ENCODE measurements around the gene TRAK1.

The TRAK1 gene

DNA sequence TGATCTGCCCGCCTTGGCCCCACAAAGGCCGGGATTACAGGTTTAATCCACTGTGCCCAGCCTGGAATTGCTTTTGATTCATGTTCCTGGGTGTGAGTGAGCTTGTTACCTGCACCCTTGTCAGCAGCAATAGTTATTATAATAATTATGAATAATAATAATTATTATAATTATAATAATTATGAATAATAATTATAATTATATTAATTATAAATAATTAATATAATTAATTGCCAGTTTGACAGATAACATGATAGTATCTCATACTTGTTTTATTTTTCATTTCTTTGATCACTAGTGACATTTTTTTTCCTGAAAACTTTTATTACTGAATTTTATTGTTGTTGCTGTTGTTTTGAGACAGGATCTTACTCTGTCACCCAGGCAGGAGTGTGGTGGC, 21.1 kb upstream of the TRAK1 start:
- DNase-seq = no peak

DNA sequence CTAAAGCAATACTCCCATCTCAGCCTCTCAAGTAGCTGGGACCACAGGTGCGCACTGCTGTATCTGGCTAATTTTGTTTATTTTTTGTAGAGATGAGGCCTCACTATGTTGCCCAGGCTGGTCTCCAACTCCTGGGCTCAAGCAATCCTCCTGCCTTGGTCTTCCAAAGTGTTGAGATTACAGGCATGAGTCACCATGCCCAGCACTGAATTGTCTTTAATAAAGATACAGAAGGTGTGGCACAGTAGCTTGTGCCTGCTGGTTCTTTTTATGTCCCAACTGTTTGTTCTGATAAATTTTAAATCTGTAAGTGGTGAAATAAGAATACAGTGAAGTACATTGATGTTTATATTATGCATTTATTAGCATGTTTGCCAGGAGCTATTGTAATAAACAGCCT, 20.6 kb upstream of the TRAK1 start:
- DNase-seq = no peak

DNA sequence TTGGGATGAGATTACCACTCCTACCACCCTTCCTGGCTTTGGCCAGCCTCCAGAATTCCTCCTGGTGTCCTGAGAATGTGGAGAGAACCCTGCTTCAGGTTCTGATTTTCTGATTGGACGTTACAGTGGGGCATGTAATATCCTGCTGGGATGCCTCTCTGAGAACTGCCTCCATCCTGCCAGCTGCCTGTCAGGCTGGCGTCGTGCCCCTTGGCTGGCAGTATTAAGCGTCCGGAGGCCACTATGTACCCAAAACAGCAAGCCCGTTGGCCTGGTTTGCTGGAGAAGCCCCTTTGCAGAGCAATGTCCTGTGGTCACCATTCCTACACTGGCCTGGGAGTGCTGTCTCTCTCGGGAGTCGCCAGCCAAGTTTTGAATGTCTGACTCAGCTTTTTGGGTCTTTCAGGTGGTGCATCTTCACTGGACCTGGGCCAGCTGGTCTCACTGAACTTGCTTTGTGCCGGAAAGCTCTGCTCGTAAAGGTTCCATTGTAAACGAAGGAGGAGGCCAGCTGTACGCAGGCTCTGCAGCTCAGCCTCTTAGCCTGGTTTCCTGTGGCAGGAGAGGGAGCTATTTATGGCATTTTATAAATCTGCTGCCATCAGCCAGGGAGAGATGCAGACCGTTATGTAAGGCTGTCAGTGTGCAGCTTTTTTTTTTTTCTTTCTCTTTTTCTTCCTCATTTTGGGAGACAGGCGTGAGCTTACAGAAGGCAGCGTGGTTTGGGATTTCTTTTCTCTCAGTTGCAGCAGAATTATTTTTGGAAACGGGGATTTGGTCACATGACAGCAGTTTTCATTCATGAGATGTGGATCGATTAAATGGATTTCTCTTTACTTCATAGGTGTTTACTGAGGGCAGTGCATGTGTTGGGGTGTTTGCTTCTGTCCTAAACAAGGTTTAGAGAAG, 19.0 kb upstream of the TRAK1 start:
- no peak for DNase-seq

DNA sequence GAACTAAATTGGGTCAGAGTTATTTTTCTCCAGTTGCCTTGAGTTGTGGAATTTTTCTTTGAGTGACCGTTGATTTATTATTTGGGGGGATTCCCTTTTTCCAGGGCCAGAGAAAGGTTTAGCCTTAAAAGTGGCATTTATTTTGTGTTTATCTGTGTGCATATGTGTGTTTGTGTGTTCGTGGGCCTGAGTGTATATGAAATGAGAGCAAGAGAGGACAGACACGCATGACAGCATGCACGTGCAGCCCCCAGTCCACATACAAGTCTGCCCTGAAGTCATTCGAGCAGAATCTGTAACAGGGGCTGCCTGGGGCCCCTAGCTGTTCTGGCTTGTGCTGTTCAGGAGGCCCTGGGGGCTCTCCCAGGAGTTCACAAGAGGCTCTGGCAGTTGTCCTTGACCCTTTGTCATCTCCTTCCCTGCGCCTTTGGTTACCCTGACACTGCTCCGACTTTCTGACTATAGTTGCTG, 18.3 kb upstream of the TRAK1 start:
- DNase-seq = no peak

DNA sequence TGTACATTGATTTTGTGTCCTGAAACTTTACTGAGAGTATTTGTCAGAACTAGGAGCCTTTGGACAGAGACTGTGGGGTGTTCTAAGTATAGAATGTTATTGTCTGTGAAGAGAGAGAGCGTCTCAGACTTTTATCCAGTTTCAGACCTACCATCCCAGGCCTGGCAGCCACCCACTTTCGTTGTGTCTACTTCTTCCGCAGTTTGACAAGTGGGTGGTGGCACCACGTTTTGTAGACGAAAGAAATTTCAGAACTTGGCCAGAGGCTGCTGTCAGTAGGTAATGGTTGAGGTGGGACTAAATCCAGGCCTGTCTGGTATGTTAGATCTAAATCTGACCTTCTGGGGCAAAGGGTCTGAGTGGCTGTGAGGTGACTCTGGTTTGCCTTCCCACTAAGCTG, 13.4 kb upstream of the TRAK1 start:
- DNase-seq = no peak

DNA sequence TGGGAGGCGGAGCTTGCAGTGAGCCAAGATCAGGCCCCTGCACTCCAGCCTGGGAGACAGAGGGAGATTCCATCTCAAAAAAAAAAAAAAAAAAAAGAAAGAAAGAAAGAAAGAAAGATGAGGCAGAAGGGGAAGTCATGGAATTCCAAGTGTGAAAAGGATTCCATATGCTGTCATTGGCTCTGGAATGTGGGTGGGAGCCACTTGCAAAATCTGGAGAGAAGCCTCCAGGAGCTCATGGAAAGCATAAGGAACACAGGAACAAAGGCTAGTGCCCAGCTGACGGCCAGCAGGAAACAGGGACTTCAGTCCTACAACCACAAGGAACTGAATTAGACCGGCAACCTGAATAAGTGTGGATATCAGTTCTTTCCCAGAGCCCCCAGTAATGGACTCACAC, 12.5 kb upstream of the TRAK1 start:
- no peak for DNase-seq

DNA sequence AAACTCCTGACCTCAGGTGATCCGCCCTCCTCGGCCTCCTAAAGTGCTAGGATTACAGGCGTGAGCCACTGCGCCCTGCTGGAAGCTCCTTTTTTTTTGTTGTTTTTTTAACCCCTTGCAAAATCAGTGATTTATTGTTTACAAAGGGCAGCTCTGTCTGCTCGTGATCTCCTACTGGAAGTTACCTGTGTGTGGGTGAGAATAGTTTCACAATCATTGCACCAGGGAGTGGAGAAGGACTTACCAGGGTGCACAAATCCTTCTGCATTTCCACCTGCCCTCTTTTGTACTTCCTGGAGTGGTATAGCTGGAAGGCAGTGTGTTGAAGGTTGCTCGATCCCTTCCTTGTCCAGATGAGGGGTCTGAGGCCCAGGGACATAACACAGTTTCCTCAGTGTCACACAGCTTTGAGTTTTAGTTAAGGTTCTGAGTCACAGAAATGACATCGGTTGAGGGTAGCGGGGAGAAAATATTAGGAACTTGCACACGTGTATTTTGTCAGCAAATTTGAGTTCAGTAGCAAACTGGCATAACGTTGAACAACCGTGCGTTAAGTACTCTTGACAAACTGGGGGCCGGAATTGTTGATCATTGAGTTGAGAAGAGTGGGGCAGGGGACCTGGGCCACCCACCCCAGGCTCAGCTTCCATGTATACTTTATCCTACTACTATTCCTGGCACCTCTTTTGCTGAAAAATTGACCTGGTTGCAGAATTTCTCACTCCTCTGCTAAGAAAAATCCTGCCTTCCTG, 11.3 kb upstream of the TRAK1 start:
- no peak for DNase-seq

DNA sequence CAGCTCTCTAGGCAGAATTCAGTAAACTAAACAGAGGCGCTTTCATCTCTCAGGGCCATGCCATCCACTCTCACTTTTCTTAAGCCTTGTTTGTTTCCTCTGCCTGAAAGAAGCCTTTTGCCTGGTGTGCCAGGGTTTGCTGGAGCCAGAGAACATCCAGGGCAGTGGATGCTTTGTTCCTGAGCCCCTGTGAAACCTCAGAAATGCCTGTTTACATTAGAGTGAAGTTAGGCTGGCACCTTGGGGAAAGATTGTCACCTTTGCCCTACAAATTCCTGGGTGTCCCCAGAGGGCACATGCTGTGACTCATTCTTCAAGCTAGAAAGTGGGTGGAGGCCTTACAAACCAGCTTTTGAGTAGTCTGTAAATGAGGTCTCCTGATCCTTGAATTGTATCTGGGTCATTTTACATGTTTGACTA, 10.7 kb upstream of the TRAK1 start:
- DNase-seq = no peak

DNA sequence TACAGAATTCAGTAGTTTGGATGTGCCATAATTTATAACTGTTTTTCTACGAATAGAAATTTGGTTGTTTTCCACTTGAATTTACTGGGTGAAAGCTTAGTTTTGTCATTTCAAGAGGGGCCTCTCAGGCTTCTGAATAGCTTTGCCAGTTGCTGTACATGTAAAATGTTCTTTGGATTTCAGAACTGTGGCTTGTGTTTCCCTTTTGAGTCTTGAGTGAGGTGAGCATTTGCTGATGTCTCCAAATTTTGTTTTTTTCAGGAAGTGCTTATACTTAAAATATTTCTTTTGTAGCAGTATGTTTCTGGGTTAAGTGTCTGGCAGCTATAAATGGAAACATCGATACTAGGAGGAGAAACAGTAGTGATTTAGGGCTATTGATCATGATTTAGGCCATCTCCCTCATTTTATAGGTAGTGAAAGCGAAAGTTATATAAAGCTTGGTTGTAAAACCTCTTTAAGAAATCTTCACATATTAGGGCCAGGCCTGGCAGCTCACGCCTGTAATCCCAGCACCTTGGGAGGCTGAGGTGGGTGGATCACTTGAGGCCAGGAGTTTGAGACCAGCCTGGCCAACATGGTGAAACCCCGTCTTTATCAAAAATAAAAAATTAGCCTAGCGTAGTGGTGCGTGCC, 9.2 kb upstream of the TRAK1 start:
- no peak for DNase-seq

DNA sequence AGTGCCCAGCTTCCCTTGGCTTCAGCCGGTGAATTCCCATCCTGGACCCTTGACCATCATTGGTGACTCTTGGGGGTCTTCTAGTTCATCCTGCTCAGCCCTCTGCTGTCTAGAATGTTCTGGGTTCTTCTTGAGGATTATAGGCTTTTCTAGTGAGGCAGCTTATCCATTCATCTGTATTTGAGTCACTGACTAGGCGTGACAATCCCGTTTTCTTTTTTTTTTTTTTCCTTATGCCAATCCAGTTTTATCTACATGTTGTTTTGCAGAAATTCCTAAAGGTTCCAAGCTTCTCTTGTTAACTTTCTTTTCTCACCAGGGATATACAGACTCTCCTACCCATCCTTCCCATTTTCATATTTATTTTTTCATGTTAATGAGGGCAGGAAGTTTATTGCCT, 6.6 kb upstream of the TRAK1 start:
- no peak for DNase-seq

DNA sequence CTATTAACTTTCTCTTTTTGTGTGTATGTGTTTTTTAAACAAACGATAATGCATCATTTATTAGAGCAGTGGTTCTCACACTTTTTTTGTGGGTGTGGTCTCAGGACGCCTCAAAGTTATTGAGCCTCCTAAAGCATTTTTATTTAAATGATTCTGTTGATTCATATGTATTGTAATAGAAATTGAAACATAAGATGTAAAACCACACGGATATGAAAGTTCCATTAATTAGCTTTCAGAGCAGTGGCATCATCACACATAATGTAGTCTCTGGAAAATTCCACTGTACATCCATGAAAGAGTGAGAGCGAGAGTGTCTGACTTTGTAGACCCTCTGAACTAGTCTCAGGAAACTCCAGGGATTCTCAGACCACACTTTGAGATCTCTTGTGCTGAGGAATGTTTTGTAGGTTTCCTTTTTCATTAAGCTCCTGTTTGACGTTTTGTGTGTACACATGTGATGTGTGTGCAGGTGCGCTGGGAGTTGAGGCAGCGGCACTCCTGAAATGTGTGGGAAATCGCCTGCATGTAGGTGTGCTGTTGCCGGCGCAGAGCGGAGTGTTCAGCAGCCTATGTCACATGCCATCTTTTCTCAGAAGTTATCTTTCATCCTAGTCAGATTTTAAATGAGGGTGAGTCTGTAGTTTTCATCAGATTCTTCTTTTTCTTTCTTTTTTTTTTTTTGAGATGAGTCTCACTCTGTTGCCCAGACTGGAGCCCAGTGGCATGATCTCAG, 5.3 kb upstream of the TRAK1 start:
- no peak for DNase-seq

DNA sequence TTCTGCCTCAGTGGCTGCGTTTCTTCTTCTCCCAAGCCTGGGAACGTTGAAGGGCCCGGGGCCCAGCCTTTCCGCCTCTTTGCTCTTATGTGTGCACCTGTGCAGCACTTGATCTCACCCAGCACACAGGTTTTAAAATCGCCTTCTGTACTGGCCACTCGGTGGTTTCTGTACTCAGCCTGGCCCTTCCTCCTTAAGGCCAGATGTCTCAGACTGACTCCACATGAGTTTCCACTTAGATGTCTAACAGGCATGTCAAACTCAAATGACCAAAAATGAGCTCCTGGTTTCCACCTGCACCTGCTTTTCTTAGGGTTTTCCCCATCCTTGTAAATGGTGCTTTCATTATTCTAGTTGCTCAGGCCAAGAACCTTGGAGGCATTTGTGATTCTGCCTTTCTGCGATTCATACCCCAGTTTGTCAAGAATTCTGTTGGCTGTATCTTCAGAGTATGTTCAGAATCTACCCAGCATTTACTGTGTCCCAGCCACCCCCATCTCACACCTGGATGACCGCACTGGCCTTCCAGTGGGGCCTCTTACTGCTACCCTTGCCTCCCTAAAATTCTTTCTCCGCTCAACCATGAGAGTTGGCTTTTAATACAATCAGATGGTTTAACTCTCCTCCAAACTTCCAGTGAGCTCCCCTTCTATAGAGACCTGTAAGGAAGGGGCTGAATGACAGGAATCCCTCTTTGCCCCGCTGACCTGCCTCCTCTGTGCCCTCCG, 2.2 kb upstream of the TRAK1 start:
- no peak for DNase-seq

DNA sequence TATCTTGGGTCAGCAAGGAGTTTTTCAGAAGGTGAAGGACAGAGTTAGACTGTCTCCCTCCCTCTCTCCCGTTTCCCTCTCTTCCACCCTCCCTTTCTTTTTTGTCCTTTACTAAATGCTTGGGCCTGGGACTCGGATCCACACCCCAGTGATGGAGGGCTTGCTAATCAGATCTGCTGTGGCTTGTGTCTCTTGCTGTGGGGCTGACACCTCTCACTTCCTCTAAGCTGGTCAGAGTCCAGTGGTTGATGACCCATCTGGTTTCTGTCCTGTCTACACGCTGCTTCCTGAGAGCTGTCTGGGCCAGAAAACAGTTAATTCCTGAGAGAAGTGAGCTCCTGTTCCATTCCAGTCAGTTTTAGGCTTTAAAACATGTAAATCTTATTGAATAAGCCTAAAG, 849 bp downstream of the TRAK1 start:
- no peak for DNase-seq

DNA sequence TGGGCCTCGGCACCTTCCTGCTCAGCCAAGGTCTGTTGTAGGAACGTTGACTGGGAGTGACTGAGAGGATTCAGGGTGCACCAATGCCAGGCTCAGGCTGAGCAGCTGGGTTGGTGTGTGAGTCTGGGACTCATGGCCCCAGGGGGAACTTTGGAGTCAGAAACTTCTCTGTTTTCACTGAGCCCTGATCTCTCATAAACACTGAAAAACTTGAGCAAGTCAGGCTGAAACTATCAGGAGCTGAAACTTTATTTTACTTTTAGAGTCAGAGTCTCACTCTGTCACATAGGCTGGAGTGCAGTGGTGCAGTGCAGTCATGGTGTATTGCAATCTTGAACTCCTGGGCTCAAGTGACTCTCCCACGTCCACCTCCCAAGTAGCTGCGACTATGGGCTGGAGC, 3.0 kb downstream of the TRAK1 start:
- no peak for DNase-seq

DNA sequence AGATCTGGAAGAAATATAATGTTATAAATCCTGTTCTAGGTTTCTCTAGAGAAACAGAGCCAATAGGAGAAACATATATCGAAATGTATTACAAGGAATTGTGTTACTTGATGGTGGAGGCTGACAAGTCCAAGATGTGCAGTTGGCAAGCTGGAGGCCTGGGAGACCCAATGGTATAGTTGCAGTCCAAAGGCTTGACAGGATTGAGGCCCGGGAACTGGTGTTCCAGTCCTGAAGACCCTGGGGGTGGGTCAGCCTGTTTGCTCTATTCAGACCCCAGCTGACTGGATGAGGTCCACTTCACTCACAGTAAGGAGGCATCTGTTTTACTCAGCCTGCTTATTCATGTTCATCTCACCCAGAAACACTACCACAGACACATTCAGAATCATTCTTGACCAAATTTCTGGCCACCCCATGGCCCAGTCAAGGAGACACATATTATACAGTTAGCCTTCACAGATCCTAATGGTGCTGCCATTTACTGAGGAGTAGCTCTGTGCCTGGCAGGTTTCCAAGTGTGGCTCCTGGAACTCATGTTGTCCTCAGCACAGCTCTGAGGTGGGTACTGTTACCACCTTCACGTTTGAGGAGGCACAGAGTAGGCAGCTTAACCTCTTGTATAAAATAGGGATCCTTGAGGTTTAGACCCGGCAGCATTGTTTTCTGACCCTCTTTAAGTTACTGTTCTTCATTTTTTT, 3.7 kb downstream of the TRAK1 start:
- DNase-seq = no peak

DNA sequence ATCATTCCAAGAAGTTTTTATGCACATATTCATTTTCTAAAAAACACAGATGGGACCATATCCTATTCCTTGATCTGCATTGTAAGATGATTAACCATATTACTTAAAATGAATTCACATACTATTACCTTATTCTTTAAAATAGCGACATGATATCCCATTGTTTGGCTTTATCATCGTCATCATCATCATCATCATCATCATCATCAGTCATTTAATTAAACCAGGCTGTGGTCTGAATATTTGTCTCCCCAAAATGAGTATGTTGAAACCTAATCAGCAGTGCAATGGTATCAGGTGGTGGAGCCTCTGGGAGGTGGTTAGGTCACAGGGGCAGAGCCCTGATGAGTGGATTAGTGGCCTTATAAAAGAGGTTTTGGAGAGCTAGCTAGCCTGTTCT, 4.4 kb downstream of the TRAK1 start:
- DNase-seq = no peak

DNA sequence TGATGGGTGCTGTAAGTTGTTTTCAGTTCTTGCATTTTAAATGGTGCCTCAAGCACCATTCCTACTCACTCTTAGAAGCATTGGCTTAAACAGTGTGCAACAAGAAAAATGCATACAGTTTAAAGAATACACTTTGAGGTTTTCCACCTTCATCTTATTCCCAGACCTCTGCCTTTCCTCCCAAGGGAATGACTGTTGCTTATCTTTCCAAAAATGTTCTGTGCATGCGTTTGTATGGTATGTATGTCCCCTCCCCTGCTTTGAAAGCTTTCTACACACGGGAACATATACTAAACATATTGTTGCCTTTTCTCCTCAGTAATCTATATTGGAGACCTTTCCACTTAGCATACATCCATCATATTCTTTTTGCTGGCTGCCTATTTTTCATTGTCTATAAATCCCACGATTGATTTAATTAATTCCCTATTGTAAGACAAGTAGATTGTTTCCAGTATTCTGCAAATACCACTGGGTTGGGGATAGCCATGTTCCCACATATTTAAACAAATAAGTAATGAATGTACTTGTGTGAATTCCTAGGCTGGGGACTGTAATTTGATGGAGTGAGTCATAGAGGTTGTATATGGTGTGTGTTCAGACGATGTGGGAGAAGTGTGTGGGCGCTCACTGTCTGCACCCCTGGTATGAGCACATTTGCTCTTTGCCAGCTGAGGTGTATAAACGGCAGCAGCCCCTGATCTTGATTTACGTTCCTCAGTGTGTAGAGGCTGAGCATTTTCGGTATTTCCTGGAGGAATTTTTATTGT, 5.8 kb downstream of the TRAK1 start:
- no peak for DNase-seq

DNA sequence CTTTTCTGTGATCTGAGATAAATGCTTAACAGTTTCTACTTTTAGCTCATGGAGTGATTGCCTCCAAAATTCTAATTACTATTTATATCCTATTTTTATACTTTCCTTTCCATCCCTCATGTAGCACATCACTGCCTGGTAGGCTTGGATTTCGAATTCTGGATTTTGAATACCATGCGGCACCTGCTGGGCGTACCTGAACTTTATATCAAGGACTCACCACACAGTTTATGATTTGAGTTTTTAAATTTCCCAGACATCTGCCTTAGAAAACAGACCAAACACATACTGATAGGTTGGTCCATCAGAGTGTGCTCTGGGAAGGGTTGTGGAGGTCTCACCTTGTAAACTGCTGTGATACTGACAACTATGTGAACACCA, 6.4 kb downstream of the TRAK1 start:
- no peak for DNase-seq

DNA sequence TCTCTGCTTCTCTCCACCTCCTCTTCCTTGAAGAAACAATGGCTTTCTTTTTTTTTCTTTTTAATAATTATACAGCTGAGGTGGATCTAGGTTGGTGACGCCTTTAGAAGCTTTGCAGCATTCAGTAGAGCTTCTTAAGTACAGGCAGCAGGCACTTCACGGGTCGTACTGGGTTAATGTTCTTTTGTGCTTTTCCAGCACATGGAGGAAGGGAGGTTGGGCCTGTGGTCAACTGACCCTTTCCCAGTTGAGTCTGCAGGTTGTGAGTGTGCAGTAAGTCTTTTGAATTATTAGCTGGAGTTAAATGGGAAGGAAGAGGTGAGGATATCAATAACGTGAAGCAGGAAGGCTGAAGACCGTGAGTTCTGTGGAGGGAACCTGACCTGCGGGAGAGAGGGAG, 7.0 kb downstream of the TRAK1 start:
- no peak for DNase-seq

DNA sequence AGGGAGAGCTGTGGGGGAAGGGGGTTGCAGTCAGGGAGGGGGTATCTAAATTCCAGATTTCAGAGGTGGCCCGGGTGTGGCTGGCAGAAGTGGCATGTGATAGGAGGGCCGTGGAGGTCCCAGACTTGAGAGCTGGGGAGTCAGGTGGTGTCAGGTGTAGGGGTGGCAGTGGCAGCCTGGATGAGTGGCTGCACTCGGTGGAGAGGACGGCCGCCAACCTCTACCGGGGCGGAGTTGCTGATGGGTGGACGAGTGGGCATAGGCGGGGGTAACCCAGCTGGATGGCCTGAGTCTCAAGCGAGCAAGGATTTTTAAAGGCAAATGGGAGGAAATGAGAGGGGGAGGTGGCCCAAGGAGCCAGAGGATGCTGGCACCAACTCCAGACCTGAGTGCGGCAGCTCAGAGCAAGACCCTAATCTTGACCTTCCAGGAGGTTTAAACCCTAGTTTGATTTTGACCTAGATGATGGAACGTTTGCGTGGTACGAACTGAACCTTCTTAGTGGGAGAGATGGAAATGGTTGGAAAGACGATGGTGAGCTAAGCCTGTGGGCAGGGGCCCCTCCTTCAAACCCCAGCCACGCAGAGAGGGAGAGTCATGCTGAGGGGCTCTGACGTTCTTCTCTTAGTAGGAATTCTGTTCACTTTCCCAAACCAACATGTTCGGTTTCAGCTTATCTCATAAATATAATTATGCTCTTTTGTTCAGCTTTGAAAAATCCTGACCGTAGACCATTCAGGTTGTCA, 8.0 kb downstream of the TRAK1 start:
- no peak for DNase-seq
